Measurements from ENCODE around the gene PITPNC1.

- TF ChIP-seq, protein P1, sequence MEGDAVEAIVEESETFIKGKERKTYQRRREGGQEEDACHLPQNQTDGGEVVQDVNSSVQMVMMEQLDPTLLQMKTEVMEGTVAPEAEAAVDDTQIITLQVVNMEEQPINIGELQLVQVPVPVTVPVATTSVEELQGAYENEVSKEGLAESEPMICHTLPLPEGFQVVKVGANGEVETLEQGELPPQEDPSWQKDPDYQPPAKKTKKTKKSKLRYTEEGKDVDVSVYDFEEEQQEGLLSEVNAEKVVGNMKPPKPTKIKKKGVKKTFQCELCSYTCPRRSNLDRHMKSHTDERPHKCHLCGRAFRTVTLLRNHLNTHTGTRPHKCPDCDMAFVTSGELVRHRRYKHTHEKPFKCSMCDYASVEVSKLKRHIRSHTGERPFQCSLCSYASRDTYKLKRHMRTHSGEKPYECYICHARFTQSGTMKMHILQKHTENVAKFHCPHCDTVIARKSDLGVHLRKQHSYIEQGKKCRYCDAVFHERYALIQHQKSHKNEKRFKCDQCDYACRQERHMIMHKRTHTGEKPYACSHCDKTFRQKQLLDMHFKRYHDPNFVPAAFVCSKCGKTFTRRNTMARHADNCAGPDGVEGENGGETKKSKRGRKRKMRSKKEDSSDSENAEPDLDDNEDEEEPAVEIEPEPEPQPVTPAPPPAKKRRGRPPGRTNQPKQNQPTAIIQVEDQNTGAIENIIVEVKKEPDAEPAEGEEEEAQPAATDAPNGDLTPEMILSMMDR (IDR thresholded peaks at IDR 0.05) = no peak
- TF ChIP-seq POLR2A (IDR thresholded peaks at IDR 0.05) = no peak
These were observed 340.1 kb downstream of the PITPNC1 start for GRCh38 chr17:67717192-67717623.

All from esophagus squamous epithelium (tissue), 4 donors.